Hematopoietic multipotent progenitor cell treated with erythropoietin and hydrocortisone succinate and interleukin-3 and kit ligand, for 15 days (in vitro differentiated cells): ENCODE results near the gene NT5C.
"Not testable (repeated sequence)": the region's sequence is repeated elsewhere in the genome, so short reads cannot be mapped to it uniquely, and the experiment has no call there.

ENCODE experiments used
- DNase-seq: peaks from one replicate; pipeline ENCODE4 v3.0.0-alpha.2; 2015; ENCODE audit warnings: low spot score

Gene NT5C

DNA sequence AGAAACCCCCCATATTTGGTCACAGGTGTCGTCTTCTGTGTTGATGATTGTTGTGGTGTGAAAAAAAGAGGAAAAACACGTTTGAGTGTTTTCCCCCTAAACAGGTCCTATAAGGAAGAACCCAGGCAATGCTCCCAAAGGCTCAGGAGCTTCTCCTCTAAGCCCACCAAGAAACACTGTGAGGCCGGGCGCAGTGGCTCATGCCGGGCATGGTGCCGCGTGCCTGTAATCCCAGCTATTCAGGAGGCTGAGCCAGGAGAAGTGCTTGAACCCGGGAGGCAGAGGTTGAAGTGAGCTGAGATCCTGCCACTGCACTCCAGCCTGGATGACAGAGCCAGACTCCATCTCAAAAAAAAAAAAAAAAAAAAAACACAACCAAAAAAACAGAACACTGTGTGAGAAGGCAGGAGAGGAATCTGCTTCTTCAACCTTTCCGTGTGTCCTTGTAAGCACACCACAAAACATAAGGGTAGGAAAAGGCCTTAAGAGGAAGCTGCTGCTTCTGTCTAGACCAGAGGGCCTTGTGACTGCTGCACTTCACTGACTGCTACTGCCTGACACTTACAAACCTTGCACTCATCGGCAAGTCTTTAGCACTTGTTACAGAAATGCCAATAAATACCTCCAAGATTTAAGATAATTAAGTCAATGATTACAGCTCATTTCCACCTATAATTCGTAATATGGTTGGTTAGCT, 13.4 kb upstream of the NT5C start:
- DNase-seq = no peak

DNA sequence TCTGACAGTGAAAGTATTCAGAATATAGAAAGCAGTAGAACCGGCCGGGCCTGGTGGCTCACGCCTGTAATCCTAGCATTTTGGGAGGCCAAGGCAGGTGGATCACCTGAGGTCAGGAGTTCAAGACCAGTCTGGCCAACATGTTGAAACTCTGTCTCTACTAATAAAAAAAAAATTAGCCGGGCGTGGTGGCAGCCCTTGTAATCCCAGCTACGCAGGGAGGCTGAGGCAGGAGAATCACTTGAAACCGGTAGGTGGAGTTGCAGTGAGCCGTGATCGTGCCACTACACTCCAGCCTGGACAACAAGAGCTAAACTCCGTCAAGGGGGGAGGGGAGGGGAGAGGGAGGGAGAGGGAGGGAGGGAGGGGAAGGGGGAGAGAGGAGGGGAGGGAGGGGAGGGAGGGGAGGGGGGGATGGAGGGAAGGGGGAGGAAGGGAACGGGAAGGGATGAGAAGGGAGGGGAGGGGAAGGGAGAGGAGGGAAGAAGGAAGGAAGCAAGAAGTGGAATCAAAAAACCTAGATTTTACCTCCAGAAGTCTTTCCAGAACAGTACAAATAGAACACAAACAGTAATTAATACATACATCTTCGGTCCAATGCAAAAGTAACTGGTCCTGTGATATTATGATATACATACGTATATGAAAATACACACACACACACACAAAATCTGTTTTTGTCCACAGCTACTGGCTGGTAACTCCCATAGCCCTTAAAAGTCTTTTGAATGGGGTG, 10.9 kb upstream of the NT5C start:
- DNase-seq = no peak

DNA sequence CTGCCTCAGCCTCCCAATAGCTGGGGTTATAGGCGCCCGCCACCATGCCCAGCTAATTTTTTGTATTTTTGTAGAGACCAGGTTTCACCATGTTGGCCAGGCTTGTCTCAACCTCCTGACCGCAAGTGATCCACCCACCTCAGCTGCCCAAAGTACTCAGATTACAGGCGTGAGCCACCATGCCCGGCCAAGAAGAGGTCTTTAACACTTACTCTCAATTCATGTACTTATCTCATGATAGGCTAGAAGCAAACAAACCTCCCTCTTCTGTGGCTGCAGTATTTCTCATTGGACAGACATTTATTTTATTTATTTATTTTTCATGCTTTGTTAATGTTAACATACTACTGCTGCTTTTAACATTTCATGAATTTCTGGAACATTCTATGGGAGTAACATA, 7.0 kb upstream of the NT5C start:
- DNase-seq = no peak

DNA sequence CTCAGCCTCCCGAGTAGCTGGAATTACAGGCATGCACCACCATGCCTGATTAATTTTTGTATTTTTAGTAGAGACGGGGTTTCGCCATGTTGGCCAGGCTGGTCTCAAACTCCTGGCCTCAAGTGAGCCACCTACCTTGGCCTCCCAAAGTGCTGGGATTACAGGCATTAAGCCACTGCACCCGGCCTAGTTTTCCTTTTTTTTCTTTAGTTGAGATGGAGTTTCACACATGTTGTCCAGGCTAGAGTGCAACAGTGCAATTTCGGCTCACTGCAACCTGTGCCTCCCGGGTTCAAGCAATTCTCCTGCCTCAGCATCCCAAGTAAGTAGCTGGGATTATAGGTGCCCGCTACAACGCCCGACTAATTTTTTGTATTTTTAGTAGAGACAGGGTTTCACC, 6.2 kb upstream of the NT5C start:
- not testable (repeated sequence) for DNase-seq

DNA sequence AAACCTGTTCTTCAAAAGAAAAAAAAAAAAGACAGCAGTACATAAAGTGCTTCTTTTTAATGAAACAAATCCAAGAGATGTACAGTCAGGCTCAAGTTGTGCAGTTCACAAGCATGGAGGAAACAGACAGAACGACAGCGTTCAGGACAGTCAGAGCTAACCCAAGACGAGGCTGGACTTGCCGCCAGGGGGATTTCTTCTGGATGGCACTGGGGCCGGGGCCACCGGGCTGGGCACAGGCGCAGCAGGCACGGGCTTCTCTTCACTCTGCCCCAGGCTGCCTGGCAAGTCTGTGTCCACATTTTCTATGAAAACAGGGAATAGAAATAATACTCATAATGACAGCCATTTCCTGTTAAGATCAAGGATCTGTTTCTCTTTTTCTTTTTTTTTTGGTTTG, 4.4 kb upstream of the NT5C start:
- DNase-seq = no peak

DNA sequence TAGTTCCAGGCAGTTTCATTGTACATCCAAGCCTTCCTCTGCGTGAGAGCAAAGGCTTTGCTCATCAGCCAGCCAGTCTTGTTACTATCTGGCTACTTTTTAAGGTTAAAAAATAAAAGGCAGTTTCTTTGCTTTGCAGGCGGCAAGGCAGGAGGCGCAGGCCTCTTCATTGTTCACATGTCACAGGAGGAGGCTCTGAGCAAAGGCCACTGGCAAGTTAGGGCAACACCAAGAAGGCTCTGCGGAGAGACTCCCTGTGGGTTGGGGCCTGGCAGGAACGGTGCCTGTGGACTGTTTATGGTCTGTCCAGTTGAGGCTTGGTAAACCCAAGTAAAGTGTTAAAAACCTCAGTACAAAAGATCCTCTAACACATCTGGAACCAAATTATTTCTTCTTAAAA, 3.9 kb upstream of the NT5C start:
- DNase-seq = no peak

DNA sequence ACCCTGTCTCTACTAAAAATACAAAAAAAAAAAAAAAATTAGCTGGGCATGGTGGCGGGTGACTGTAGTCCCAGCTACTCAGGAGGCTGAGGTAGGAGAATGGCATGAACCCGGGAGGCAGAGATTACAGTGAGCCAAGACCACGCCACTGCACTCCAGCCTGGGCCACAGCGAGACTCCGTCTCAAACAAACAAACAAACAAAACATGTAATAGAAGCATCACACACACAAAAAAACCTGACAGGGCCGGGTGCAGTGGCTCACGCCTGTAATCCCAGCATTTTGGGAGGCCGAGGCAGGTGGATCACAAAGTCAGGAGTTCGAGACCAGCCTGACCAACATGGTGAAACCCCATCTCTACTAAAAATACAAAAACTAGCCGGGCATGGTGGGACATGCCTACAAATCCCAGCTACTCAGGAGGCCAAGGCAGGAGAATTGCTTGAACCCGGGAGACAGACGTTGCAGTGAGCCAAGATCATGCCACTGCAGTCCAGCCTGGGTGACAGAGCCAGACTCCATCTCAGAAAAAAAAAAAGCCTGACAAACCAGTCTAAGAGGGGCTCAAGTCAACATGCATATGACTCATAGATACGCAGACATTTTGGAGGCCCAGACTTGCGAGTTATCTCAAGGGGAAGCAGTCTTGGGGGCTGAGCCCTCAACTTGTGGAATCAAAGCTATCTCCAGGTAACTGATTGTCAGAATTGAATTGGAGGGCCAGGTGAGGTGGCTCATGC, 2.2 kb upstream of the NT5C start:
- not testable (repeated sequence) for DNase-seq

DNA sequence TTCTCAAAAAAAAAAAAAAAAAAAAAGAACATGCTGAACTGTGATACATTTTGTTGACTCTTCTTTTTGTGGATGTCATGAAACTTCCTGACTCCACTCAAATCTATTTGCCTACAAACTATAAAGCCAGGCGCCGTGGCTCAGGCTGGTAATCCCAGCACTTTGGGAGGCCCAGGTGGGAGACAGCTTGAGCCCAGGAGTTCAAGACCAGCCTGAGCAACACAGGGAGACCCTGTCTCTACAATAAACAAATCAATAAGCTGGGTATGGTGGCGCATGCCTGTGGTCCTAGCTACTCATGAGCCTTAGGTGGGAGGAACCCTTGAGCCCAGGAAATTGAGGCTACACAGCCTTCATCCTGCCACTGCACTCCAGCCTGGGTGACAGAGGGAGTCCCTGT, 1.5 kb upstream of the NT5C start:
- DNase-seq = no peak

DNA sequence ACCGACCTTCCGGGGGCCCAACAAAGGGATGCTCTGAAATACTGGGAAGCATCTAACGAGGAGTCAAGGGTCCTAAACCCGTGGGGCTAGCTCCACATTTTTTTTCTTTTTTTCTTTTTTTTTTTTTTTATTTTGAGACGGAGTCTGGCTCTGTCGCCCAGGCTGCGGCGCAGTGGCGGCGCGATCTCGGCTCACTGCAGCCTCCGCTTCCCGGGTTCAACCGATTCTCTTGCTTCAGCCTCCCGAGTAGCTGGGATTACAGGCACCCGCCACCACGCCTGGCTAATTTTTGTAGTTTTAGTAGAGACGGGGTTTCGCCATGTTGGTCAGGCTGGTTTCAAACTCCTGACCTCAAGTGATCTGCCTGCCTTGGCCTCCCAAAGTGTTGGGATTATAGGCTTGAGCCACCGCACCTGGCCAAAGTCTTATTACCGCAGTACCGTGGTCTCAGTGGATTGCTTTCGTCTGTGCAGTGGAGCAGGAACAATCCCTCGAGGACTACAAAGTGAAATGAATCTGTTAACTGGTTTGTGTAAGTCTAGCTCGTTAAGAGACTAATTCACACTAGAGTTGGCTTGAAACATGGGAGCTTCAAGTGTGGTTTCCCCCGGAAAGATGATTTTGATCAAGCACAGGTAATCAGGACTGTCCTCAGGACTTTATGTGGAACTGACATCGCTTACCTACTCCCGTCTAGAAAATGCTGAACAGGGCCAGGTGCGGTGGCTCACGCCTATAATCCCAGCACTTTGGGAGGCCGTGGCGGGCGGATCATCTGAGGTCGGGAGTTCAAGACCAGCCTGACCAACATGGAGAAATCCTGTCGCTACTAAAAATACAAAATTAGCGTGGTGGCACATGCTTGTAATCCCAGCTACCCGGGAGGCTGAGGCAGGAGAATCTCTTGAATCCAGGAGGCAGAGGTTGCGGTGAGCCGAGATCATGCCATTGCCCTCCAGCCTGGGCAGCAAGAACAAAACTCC, 767 bp upstream of the NT5C start:
- DNase-seq = not testable (repeated sequence)

DNA sequence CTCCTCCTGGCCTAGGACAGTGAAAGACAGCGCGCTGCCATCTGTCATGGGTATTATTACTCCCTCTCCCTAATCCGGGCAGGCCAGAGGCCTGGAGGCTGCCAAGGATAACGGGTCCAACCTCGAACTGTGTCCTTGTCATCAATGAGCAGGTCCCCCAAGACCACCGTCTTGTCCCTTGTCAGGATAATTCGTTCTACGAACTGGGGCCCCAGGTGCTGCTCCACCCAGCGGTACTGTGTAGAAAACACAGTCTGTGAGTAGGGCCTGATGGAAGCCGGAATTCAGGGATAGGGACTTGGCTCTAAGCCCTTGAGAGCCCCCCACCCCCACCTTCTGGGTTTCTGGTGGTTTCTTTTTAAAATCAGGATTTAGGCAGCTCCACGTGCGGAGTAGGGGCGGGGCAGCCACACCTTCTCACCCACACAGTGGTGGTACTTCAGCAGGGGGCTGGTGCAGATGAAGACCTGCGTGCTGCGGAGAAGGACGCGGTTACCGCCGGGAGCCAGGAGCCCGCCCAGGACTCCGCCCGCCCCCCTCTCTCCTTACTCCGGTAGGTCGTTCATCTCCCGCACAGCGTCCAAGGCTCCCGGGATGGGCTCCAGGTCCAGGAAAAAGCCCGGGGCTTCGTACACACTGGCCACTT, 787 bp downstream of the NT5C start:
- peak; percentile 66 for DNase-seq

DNA sequence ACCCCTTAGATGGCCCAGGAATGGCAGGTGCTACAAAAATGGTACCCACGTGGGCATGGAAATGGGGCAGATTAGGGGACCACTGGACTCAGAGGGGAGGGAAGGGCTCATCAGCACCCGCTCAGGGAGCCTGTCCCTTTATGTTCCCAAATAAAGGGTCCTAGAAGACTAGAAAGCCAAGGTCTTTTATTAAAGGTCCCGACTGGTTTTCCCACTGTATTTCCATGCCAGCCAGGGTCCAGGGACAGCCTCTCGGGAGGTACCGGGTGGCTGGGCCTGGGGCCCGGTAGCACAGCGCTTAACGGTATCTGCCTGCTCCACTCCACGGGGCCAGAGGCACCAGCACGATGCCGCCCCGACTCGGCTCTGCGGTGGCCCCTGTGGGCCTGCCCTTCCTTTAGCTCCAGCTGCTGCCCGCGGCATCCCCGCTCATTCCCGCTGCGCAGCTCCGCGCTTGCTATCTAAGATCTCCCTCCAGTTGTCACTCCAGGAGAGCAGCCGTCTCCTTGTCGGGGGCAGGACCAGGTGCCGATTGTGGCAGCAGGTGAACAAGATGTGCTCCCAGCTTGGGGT, 1.4 kb downstream of the NT5C start:
- no peak for DNase-seq

DNA sequence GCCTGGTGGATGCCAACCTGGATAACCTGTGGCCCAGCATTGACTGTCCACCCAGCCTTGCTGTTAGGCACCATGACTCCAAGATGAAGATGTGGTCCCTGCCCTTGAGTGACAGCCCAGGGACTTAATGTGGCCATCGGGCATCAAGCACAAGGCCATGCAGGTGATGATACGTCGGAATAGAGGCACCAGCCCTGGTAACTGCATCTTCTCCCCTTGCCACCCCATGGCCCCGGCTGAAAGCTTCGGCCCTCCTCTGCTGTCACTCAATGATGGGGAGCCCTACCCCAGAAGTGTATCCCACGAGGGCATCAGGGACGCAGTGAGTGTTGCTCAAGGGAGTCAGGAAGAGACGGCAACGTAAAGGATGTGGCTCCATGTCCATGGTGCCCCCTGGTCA, 2.0 kb downstream of the NT5C start:
- DNase-seq = no peak

DNA sequence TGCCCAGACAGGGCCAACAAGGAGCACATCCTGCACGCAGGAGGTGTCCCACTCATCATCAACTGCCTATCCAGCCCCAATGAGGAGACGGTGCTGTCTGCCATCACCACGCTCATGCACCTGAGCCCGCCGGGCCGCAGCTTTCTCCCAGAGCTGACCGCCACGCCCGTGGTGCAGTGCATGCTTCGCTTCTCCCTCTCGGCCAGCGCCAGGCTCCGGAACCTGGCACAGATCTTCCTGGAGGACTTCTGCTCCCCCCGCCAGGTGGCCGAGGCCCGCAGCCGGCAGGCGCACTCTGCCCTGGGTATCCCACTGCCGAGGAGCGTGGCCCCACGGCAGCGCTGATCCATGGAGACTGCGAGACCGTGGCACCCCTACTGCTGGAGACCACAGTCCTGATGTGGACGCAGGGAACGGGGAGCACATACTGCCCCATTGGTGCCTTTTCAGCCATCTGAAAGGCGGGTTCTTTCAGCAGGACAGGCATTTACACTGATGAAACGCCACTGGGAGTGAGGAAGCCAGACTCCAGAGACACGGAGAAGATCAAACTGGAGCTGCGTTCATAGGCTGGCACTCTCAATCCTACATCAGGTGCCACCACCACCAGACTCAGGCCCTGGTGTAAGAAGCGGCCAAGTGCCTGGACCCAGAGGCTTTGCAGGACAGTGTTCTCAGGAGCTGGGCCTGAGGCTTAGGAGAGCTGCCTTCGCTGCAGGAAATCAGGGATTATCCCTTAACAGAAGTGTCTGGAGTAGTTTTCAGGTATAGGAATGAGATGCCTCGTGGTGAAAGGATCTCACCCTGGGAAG, 2.6 kb downstream of the NT5C start:
- DNase-seq = no peak

DNA sequence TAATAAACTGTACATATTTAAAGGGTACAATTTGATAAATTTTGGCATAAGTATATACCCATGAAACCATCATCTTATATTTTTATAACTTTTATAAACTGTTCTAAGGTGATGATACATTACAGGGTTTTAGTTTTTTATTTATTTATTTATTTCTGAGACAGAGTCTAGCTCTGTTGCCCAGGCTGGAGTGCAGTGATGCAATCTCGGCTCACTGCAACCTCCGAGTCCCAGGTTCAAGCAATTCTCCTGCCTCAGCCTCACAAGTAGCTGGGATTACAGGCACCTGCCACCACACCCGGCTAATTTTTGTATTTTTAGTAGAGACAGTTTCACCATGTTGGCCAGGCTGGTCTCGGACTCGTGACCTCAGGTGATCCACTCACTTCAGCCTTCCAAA, 3.6 kb downstream of the NT5C start:
- not testable (repeated sequence) for DNase-seq

DNA sequence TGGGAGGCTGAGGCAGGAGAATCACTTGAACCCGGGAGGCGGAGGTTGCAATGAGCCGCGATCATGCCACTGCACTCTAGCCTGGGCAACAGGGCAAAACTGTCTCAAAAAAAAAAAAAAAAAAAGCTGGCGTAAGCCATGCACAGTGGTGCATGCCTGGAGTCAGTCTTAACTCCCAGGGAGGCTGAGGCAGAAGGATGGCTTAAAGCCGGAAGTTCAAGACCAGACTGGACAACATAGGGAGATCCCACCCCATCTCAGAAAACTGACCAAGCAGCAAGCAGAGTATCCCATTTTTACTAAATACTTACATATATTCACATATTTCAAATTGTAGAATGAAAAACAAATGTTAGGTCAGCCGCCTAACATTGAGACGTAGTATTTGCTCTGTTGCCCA, 4.6 kb downstream of the NT5C start:
- no peak for DNase-seq

DNA sequence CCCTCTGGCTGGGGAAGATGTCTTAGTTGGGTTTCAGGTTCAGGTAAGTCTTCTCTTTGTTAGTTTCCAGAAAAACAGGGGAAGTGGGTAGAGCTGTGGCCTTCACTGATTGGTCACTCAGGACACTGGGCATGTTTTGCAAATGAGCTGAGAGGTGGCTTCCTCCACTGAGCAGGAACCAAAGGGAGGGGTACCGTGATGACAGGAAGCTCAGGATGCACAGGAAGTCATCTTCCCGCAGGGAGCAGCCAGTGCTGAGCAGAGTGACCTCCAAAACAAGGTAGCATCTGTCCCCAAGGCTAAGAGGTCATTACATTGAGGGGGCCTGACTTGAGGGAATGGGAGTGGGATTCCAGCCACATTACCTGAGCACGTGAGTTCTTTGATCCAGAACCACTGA, 5.6 kb downstream of the NT5C start:
- no peak for DNase-seq

DNA sequence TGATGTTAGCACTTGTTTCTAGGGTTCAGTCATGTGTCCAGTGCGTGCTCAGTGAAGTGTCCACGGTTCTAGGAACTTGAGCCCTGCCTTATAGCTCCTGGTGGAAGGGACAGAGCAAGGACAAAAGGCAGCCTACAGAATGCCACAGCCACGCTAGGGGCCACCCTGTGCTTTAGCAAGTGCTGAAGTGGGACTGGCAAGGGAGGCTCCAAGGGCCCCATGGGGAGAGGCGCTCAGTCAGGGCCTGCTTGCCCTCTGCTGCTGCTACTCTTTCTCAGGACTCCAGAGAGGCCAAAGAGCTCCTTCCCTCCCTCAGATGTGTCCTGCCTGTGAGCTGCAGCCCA, 6.8 kb downstream of the NT5C start:
- no peak for DNase-seq

DNA sequence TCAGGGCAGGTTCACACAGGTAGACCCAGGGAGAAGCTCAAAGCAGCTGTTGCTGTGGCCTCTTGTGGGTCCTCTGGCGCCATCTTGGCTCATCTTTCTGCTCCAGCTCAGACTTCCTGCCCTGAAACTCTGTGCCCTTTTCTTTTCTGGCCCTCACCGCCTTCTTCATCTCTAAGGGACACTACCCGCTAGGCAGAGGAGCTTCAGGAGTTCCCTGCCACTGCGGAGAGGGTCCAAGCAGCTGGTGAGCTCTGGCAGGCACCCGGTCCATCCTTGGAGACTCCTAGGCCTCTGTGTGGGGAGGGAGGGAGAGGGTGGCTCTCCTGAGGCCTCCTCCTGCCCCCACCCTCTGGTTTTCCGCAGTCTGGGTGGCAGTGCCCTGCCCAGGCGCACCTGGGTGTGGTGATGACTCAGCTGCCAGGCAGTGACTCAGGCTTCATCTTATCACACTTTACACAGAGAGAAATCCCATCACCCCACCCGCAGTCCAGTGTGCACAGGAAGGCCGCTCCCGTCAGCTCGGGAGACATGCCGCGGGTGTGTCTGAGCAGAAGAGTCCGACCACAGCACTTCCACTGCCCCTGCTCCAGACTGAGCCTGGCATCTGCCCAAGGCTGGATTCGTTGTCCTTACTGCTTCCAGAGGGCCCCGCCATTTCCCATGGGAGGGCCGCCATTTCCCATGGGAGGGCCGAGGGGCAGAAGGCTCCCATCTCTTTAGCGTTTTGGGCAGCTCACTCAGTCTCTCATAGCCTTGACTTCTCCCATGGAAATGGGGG, 7.3 kb downstream of the NT5C start:
- peak; percentile 98 for DNase-seq

DNA sequence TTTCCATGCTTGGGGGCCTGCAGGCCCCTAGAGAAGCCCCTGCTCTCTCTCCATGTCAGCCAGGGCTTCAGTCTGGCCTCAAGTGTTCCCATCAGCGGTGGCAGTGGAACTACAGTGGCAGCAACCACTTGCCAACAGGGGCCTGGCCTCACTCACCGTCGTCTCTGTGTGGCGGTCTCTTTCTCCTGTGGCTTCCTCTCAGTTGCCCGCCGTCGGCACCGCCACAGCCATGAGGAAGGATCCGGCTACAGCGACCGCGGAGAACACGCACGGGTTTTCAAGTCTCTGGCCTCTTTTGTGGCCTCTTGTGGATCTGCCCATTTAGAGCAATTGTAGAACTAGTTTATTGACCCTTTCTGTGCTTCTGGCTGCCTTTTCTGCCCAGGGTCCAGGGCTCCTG, 13.2 kb downstream of the NT5C start:
- no peak for DNase-seq

DNA sequence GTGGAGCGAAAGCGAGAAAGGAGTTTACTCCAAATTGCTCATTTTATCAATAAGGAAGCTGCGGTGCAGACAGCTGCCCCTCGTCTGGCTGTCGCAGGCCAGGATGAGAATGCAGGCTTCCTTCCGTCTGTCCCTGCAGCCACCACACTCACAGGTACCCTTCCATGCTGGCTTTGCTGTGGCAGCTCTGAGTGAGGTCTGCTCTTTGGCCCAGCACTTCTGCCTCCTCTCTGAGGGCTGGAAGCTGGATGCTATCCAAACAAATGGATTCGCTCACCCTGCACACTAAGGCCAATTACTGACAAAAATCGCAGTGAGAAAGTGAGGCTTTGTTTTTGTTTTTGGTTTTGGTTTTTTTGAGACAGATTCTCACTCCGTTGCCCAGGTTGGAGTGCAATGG, 14.8 kb downstream of the NT5C start:
- DNase-seq = no peak
